ENCODE measurements around the gene KCNJ18. TPM values are rescaled to one million over a fixed set of nuclear protein-coding genes. Genes with fewer than 3 reads are reported as not detected.
"Not testable (repeated sequence)": the region's sequence is repeated elsewhere in the genome, so short reads cannot be mapped to it uniquely, and the experiment has no call there.

Gene KCNJ18
- total and polyA plus RNA-seq, 9 of the 15 experiments (the other 6 are each of a cell fraction or from before 2014, with no cell fraction given): not detected

- POLR2A ChIA-PET: not testable (repeated sequence)
These were observed 30.9 kb upstream of the KCNJ18 start for GRCh38 chr17:21661455-21661854.

GRCh38 chr17:21663166-21663565 is 29.2 kb upstream of the KCNJ18 start:
- CTCF ChIA-PET (ENCODE audit: low intra/inter-chr PET ratio): not testable (repeated sequence)

More at GRCh38 chr17:21661455-21661854, 30.9 kb upstream of the KCNJ18 start:
- WGBS (ENCODE audit: insufficient coverage, low coverage, missing lambda C conversion rate): 0% methylated on average over 1 of the region's 1 CpG
- H3K4me3 ChIP-seq; ATAC-seq; DNase-seq (ENCODE audit: extremely low read depth in 1 of 4, low spot score in 3 of 4); in situ Hi-C loops (cut with MboI); H3K9me3 ChIP-seq (replicated peaks; ENCODE audit: control insufficient read depth, insufficient read depth, low read depth, low read length); intact Hi-C loops (cut with micrococcal nuclease); H2AFZ ChIP-seq (ENCODE audit: low read depth, low read length); H3K27ac ChIP-seq (ENCODE audit: extremely low read depth, low read depth, low read length); H3K9me1 ChIP-seq (ENCODE audit: control insufficient read depth, insufficient read depth, low read length); BruUV-seq (replicated peaks); H3K4me1 ChIP-seq (replicated peaks in 1 of 2; ENCODE audit: control insufficient read depth in 2 of 2, insufficient read depth in 2 of 2, low read length in 2 of 2); H3K9ac ChIP-seq (ENCODE audit: insufficient read depth in 1 of 2, low read depth in 2 of 2, low read length in 2 of 2); H3K4me2 ChIP-seq (ENCODE audit: insufficient read depth, low read length); CTCF ChIA-PET (ENCODE audit: low intra/inter-chr PET ratio); FAIRE-seq; H3K79me2 ChIP-seq (ENCODE audit: control insufficient read depth, insufficient read depth, low read length); H4K20me1 ChIP-seq (replicated peaks; ENCODE audit: control insufficient read depth, insufficient read depth, low read length); H3K36me3 ChIP-seq (ENCODE audit: control insufficient read depth, insufficient read depth, low read length); H3K27me3 ChIP-seq (ENCODE audit: control insufficient read depth in 2 of 2, insufficient read depth in 2 of 2, low read length in 2 of 2): not testable (repeated sequence)

GRCh38 chr17:21663614-21664474 is 28.5 kb upstream of the KCNJ18 start:
- POLR2A ChIA-PET; H2AFZ ChIP-seq (ENCODE audit: low read depth, low read length); ATAC-seq; H3K27me3 ChIP-seq (ENCODE audit: control insufficient read depth in 2 of 2, insufficient read depth in 2 of 2, low read length in 2 of 2); H3K4me1 ChIP-seq (replicated peaks in 1 of 2; ENCODE audit: control insufficient read depth in 2 of 2, insufficient read depth in 2 of 2, low read length in 2 of 2); H3K79me2 ChIP-seq (ENCODE audit: control insufficient read depth, insufficient read depth, low read length); intact Hi-C loops (cut with micrococcal nuclease); H3K4me2 ChIP-seq (ENCODE audit: insufficient read depth, low read length); DNase-seq (ENCODE audit: extremely low read depth in 1 of 4, low spot score in 3 of 4); H3K9me3 ChIP-seq (replicated peaks; ENCODE audit: control insufficient read depth, insufficient read depth, low read depth, low read length); BruUV-seq (replicated peaks); FAIRE-seq; H3K36me3 ChIP-seq (ENCODE audit: control insufficient read depth, insufficient read depth, low read length); H3K9ac ChIP-seq (ENCODE audit: insufficient read depth in 1 of 2, low read depth in 2 of 2, low read length in 2 of 2); CTCF ChIA-PET (ENCODE audit: low intra/inter-chr PET ratio); H4K20me1 ChIP-seq (replicated peaks; ENCODE audit: control insufficient read depth, insufficient read depth, low read length); H3K27ac ChIP-seq (ENCODE audit: extremely low read depth, low read depth, low read length); in situ Hi-C loops (cut with MboI); H3K9me1 ChIP-seq (ENCODE audit: control insufficient read depth, insufficient read depth, low read length); H3K4me3 ChIP-seq: not testable (repeated sequence)
- WGBS (ENCODE audit: insufficient coverage, low coverage, missing lambda C conversion rate): 2% methylated on average over 7 of the region's 7 CpGs

More at GRCh38 chr17:21663166-21663565, 29.2 kb upstream of the KCNJ18 start:
- H3K9me1 ChIP-seq (ENCODE audit: control insufficient read depth, insufficient read depth, low read length); H3K36me3 ChIP-seq (ENCODE audit: control insufficient read depth, insufficient read depth, low read length); H3K4me1 ChIP-seq (replicated peaks in 1 of 2; ENCODE audit: control insufficient read depth in 2 of 2, insufficient read depth in 2 of 2, low read length in 2 of 2); FAIRE-seq; BruUV-seq (replicated peaks); in situ Hi-C loops (cut with MboI); H3K9me3 ChIP-seq (replicated peaks; ENCODE audit: control insufficient read depth, insufficient read depth, low read depth, low read length); H3K27ac ChIP-seq (ENCODE audit: extremely low read depth, low read depth, low read length); intact Hi-C loops (cut with micrococcal nuclease); DNase-seq (ENCODE audit: extremely low read depth in 1 of 4, low spot score in 3 of 4); H3K9ac ChIP-seq (ENCODE audit: insufficient read depth in 1 of 2, low read depth in 2 of 2, low read length in 2 of 2); H3K79me2 ChIP-seq (ENCODE audit: control insufficient read depth, insufficient read depth, low read length); H3K27me3 ChIP-seq (ENCODE audit: control insufficient read depth in 2 of 2, insufficient read depth in 2 of 2, low read length in 2 of 2); ATAC-seq; H4K20me1 ChIP-seq (replicated peaks; ENCODE audit: control insufficient read depth, insufficient read depth, low read length); POLR2A ChIA-PET; H2AFZ ChIP-seq (ENCODE audit: low read depth, low read length); H3K4me3 ChIP-seq; H3K4me2 ChIP-seq (ENCODE audit: insufficient read depth, low read length): not testable (repeated sequence)
- WGBS (ENCODE audit: insufficient coverage, low coverage, missing lambda C conversion rate): 1% methylated on average over 2 of the region's 3 CpGs

DNA sequence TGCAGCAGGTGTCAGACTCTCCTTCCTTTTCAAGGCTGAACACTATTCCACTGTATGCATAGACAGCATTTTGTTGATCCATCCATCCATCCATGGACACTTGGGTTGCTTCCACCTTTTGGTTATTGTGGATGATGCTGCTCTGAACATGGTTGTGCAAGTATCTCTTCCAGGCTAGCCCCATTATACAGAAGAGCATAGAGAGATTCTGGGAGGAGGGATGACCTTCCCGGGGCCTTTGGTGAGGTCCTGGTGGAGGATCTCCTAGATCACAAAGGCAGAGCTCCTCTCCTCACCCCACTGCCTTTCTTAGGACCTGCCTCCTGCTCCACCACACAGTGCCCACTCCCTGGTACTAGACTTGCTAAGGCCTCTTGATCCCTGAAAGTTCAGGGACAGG is 27.2 kb upstream of the KCNJ18 start:
- BruUV-seq (replicated peaks); H3K4me3 ChIP-seq; in situ Hi-C loops (cut with MboI); FAIRE-seq; intact Hi-C loops (cut with micrococcal nuclease); H3K27ac ChIP-seq (ENCODE audit: extremely low read depth, low read depth, low read length); H3K9me3 ChIP-seq (replicated peaks; ENCODE audit: control insufficient read depth, insufficient read depth, low read depth, low read length); POLR2A ChIA-PET; H3K9me1 ChIP-seq (ENCODE audit: control insufficient read depth, insufficient read depth, low read length); H3K4me2 ChIP-seq (ENCODE audit: insufficient read depth, low read length); ATAC-seq; H3K36me3 ChIP-seq (ENCODE audit: control insufficient read depth, insufficient read depth, low read length); H3K79me2 ChIP-seq (ENCODE audit: control insufficient read depth, insufficient read depth, low read length); H3K27me3 ChIP-seq (ENCODE audit: control insufficient read depth in 2 of 2, insufficient read depth in 2 of 2, low read length in 2 of 2); H4K20me1 ChIP-seq (replicated peaks; ENCODE audit: control insufficient read depth, insufficient read depth, low read length); H3K4me1 ChIP-seq (replicated peaks in 1 of 2; ENCODE audit: control insufficient read depth in 2 of 2, insufficient read depth in 2 of 2, low read length in 2 of 2); H2AFZ ChIP-seq (ENCODE audit: low read depth, low read length); CTCF ChIA-PET (ENCODE audit: low intra/inter-chr PET ratio); DNase-seq (ENCODE audit: extremely low read depth in 1 of 4, low spot score in 3 of 4); H3K9ac ChIP-seq (ENCODE audit: insufficient read depth in 1 of 2, low read depth in 2 of 2, low read length in 2 of 2): not testable (repeated sequence)
- 0% methylated on average over 1 of the region's 1 CpG for WGBS (ENCODE audit: insufficient coverage, low coverage, missing lambda C conversion rate)

Data from K562 (cell line).